NCI-H1436 treated with DMSO at 0.1 percent for 48 hours (cell line): ENCODE data around the gene XXYLT1.
"Not testable (repeated sequence)": the region's sequence is repeated elsewhere in the genome, so short reads cannot be mapped to it uniquely, and the experiment has no call there.

Source experiments
- DNase-seq: peaks from one replicate; lab custom pipeline; 2025; lab: John Stamatoyannopoulos, UW

The XXYLT1 gene

GRCh38 chr3:195270817-195271409 is at the start of gene XXYLT1:
Gene XXYLT1, minus strand, starts transcription at chr3:195271159. Its CDS starts 101 bp downstream, at chr3:195271058.
- DNase-seq: peak; percentile 53

DNA sequence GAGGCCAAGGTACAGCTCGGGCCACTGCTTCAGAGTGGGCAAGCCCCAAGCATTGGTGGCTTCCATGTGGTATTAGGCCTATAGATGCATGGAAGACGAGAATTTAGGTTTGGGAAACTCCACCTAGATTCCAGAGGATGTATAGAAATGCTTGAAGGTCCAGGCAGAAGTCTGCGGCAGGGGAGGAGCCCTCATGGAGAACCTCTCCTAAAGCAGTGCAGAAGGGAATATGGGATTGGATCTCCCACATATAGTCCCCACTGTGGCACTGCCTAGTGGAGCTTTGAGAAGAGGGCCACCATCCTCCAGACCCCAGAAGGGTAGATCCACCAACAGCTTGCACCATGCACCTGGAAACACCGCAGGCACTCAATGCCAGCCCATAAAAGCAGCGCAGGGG is 48.1 kb upstream of the XXYLT1 start:
- no peak for DNase-seq

DNA sequence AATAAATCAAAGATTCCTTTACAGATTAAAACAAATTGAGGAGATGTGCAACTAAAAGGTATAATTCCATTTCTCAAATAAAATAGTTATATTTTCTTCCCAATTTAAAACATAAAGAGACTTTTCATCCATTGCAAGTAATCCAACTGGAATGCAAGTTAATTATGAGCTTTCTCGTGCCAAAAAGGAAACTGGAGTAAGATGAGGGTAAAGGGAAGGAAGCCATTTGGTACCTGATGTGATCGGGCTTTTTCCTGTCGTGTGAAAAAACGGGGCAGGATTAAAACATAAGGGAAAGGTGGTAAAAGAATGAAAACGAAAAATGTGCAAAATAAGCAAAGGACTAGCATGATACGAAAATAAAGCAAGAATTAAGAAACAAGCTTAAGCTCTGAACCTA is 41.8 kb upstream of the XXYLT1 start:
- no peak for DNase-seq

GRCh38 chr3:195307711-195308110 is 36.8 kb upstream of the XXYLT1 start:
- no peak for DNase-seq

GRCh38 chr3:195306369-195306768 is 35.4 kb upstream of the XXYLT1 start:
- DNase-seq: no peak

- DNase-seq: no peak
These were observed 31.5 kb upstream of the XXYLT1 start for GRCh38 chr3:195302431-195302830.

- no peak for DNase-seq
These were observed 26.5 kb upstream of the XXYLT1 start for GRCh38 chr3:195297446-195297845.

DNA sequence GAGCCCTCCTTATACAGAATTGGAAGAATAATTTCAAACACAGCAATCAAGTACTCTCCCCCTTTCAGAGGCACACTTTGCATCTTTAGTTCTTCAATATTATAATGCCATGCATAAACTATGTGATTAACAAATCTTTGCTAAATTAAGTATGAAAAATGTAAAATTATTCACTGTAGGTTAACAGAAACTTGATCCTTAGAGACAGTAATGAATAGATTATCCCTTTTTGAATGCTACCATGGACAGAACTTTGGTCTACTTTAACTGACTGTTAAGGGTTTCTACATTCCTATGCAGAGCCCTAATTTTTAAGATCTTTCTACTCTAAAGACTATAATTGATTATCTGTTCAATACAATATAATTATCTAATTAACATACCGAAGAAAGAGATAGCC is 25.7 kb upstream of the XXYLT1 start:
- no peak for DNase-seq

- no peak for DNase-seq
These were observed 20.2 kb upstream of the XXYLT1 start for GRCh38 chr3:195291121-195291520.

- DNase-seq: not testable (repeated sequence)
These were observed 19.7 kb upstream of the XXYLT1 start for GRCh38 chr3:195290643-195291042.

GRCh38 chr3:195286115-195286872 is 15.3 kb upstream of the XXYLT1 start:
- DNase-seq: no peak

- no peak for DNase-seq
These were observed 14.4 kb upstream of the XXYLT1 start for GRCh38 chr3:195285372-195285771.

DNA sequence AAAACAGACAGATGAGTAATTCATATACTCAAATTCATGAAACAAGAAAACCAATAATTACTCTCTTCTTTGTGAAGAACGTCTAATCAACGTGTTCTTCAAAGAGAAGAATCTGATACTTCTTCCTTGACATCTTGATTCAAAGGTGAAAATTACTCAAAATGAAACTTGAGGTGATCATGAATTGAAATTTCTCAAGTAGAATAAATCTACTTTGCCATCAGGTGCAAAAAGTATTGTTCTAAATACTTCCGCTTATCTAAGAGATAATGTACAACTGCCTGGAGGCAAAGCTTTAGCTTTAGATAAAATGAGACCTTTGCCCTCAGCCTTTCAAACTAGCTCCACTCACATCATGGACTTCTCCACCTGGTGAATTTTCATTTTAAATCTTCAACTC is 13.9 kb upstream of the XXYLT1 start:
- no peak for DNase-seq

- DNase-seq: no peak
These were observed 12.0 kb upstream of the XXYLT1 start for GRCh38 chr3:195282961-195283360.

- DNase-seq: no peak
These were observed 3.5 kb upstream of the XXYLT1 start for GRCh38 chr3:195274259-195274966.

- DNase-seq: peak; percentile 68
These were observed 668 bp upstream of the XXYLT1 start for GRCh38 chr3:195271410-195272243.

- DNase-seq: no peak
These were observed 711 bp downstream of the XXYLT1 start for GRCh38 chr3:195270079-195270816.

DNA sequence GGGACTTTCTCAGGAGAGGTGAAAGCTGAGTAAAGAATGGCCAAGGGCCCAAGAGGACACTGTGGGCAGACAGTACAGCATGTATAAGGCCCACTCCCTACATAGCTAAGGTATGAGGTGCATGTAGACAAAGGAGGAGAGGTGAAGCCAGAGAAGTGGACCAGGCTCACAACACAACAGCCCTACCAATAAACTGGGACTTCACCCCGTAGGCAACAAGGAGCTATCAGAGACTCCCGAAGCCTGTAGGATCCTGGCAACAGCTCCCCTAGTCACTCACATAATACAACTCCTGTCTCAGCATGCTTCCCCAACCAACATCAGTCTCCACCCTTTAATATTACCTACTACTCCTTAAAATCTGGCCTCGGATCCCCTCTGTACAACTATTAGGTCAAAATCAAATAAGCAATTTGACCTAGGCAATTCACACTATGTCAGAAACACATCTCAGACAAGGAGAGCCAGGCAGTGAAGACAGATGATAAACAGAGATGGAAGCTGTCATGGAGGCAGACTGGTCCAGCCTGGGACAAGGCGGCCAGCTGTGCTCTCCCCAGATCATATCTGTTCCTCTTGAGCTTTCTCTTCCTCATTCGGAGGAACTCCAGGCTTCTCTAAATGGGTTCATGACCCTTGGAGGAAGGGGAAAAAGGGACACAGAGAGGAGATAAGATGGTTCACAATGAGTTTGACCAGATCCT is 1.4 kb downstream of the XXYLT1 start:
- DNase-seq: no peak

GRCh38 chr3:195268576-195269309 is 2.2 kb downstream of the XXYLT1 start:
- DNase-seq: no peak

- DNase-seq: no peak
These were observed 3.9 kb downstream of the XXYLT1 start for GRCh38 chr3:195267096-195267495.
